Osteoblast (primary cell): ENCODE data around the gene CSF1R. TPM values are rescaled to one million over a fixed set of nuclear protein-coding genes. Genes with fewer than 3 reads are reported as not detected.

ENCODE experiments used
- DNase-seq: peaks from one replicate; pipeline ENCODE4 v3.0.0; 2011; ENCODE audit warnings: low spot score, mixed read lengths; ENCODE audit not compliant: insufficient read length; ENCODE audit errors: missing footprints
- H2AFZ ChIP-seq: 2 replicates; pipeline ENCODE4 v1.6.0; 2011; ENCODE audit warnings: mild to moderate bottlenecking, low read length
- H3K27ac ChIP-seq: 2 replicates; pipeline ENCODE4 v1.5.1; 2011; ENCODE audit warnings: mild to moderate bottlenecking, low read depth, low read length, moderate library complexity
- H3K27me3 ChIP-seq: 2 replicates; pipeline ENCODE4 v1.6.0; 2012; ENCODE audit warnings: mild to moderate bottlenecking, control low read depth, inconsistent platforms, low read length, moderate library complexity; ENCODE audit not compliant: insufficient read depth
- H3K36me3 ChIP-seq: 2 replicates; pipeline ENCODE4 v1.5.1; 2011; ENCODE audit warnings: mild to moderate bottlenecking, low read length, control low read depth, moderate library complexity; ENCODE audit not compliant: insufficient read depth
- H3K4me1 ChIP-seq: 2 replicates; pipeline ENCODE4 v1.5.1; 2011; ENCODE audit warnings: mild to moderate bottlenecking, low read length, control low read depth, moderate library complexity; ENCODE audit not compliant: insufficient read depth
- H3K4me2 ChIP-seq: 2 replicates; pipeline ENCODE4 v1.6.0; 2011; ENCODE audit warnings: mild to moderate bottlenecking, low read length; ENCODE audit not compliant: insufficient read depth
- H3K4me3 ChIP-seq: fragments of 200-600 bp; sonication (generic); 3 replicates; pipeline ENCODE4 v1.5.1; 2012; ENCODE audit warnings: mild to moderate bottlenecking, low read length, inconsistent platforms; ENCODE audit not compliant: insufficient read depth
- H3K79me2 ChIP-seq: 2 replicates; pipeline ENCODE4 v1.6.0; 2012; ENCODE audit warnings: mild to moderate bottlenecking, low read length, control low read depth, inconsistent platforms; ENCODE audit not compliant: insufficient read depth
- H3K9me3 ChIP-seq: 2 replicates; pipeline ENCODE4 v1.5.1; 2011; ENCODE audit warnings: low read depth, low read length, control low read depth
- H4K20me1 ChIP-seq: 2 replicates; pipeline ENCODE4 v1.6.0; 2012; ENCODE audit warnings: mild to moderate bottlenecking, low read length, control low read depth; ENCODE audit not compliant: insufficient read depth
- total RNA-seq: library from RNA; depleted of rRNA; stranded (reverse); fragments of >200 nt; gene quantifications from 2 replicates; pipeline ENCODE4 v1.2.3, GENCODE V29; 2012
- TF ChIP-seq, protein P1 (sequence below): IDR thresholded peaks from 2 replicates; pipeline ENCODE4 v1.5.1; 2011; ENCODE audit warnings: mild to moderate bottlenecking, low read depth, low read length, moderate library complexity; ENCODE audit errors: extremely low read depth

Gene CSF1R
- total RNA-seq, 1 donor, result 0.36 TPM

DNA sequence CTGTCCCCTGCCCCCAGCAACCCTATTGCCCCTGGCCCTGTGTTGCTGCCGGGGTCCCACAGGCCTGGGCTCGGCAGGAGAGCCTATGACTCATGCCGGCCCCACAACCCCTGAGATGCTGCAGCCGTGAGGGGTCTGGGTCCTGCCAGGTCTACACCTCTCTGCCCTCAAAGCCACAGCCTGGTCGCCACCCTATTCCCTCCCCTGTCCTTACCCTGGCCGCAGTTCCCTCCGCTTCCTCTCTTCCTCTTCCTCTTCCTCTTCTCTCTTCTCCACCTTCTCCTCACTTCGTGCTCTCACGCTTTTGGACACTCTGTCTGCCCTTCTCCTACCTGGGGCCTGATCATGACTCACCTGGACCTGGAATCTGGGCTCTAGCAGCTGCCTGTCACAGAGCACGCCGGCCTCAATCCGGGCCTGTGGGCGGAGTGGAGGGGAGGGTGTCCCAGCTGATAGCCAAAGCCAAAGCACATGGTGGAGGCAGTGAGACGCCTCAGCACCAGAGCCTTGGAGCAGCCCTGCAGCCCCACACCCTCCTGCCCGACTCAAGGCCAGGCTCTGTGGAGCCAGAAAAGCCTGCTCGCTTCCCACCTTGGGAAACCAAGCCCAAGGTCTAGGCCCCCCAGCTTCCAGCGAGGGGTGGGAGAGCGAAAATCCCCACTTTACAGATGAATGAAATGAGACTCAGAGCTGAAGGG lies 26.8 kb upstream of the CSF1R start:
- Histone ChIP-seq H3K4me3 (no peak overlapping the region), H3K4me2 (no peak overlapping the region), H3K27ac (peak overlapping the region; percentile 71), H3K79me2 (no peaks in the 10 kb centered on the region), H3K9me3 (no peaks in the 10 kb centered on the region), H3K4me1 (peaks cover 23% of the 10 kb centered on the region), H3K27me3 (no peaks in the 10 kb centered on the region), H2AFZ (no peak overlapping the region), H4K20me1 (no peaks in the 10 kb centered on the region), H3K36me3 (peaks cover 47% of the 10 kb centered on the region)
- TF ChIP-seq, protein P1, sequence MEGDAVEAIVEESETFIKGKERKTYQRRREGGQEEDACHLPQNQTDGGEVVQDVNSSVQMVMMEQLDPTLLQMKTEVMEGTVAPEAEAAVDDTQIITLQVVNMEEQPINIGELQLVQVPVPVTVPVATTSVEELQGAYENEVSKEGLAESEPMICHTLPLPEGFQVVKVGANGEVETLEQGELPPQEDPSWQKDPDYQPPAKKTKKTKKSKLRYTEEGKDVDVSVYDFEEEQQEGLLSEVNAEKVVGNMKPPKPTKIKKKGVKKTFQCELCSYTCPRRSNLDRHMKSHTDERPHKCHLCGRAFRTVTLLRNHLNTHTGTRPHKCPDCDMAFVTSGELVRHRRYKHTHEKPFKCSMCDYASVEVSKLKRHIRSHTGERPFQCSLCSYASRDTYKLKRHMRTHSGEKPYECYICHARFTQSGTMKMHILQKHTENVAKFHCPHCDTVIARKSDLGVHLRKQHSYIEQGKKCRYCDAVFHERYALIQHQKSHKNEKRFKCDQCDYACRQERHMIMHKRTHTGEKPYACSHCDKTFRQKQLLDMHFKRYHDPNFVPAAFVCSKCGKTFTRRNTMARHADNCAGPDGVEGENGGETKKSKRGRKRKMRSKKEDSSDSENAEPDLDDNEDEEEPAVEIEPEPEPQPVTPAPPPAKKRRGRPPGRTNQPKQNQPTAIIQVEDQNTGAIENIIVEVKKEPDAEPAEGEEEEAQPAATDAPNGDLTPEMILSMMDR, result no peak
- peak; percentile 84 for DNase-seq

DNA sequence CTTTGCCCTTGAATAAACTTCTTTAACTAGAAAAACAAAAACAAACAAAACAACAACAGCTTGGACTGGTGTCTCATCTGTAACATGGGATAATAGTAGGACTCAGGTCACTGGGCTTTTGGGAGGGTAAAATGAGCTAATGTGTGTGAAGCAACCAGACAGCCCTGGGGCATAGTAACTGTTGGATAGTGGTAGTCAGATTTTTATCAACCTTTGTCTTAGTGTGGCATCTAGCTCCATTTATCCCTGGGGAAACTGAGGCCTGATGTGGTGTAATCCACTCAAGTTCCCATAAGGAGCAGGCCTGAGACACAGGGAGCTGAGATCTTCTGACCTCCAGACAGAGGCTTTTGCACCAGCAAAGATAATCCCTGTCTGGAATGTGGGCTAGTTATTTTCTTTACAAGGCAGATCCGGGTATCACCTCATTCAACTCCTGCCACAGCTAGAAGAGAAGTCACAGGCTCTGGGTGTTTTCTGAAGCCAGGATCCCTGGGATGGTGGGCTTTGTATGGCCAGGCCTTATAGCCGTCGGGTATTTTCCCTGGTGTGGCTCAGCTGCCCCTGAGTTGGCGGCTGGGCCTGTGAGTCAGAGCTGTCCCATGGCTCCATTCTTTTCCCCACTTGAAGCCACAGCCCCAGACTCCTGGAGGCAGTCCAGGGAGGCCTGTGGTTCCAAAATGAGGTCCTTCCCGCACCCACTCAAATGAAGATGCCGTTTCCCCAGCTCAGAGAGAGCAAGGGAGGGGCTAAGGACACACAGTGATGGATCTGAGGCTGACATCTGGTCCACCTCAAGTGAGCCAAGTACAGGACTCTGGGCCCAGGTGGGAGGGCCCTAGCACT lies 26.1 kb upstream of the CSF1R start:
- Histone ChIP-seq H4K20me1 (no peaks in the 10 kb centered on the region), H3K79me2 (no peaks in the 10 kb centered on the region), H3K27ac (peak overlapping the region; percentile 71), H3K27me3 (no peaks in the 10 kb centered on the region), H3K9me3 (no peaks in the 10 kb centered on the region), H3K4me3 (no peak overlapping the region), H3K36me3 (peaks cover 40% of the 10 kb centered on the region), H3K4me2 (no peak overlapping the region), H3K4me1 (peaks cover 25% of the 10 kb centered on the region), H2AFZ (peak overlapping the region; percentile 0)
- peak; percentile 98 for DNase-seq
- TF ChIP-seq, protein P1, result no peak

DNA sequence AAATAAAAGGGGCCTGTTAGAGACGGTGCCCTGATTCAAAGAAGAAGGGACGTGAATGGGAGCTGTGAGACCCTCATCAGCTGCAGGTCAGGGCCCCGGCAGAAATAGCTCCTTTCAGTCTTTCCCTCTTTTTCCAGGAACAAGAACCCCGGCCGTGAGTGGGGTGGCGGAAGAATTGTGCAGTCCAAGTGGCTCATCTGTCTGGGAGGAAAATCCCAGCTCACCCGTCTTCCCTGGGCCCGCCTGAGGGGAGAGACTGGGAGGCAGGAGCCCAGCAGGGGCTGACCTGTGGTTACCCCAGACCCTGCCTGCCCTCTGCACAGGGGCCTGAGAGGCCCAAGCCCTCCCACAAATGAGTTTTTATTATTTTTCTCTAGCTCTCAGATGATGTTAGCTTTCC lies 24.8 kb upstream of the CSF1R start:
- Histone ChIP-seq H3K4me1 (peaks cover 25% of the 10 kb centered on the region), H3K36me3 (peaks cover 29% of the 10 kb centered on the region), H4K20me1 (no peaks in the 10 kb centered on the region), H3K4me2 (no peak overlapping the region), H3K27me3 (no peaks in the 10 kb centered on the region), H3K27ac (no peak overlapping the region), H3K4me3 (no peak overlapping the region), H2AFZ (no peak overlapping the region), H3K79me2 (no peaks in the 10 kb centered on the region), H3K9me3 (no peaks in the 10 kb centered on the region)
- DNase-seq, result no peak
- TF ChIP-seq, protein P1, result no peak

DNA sequence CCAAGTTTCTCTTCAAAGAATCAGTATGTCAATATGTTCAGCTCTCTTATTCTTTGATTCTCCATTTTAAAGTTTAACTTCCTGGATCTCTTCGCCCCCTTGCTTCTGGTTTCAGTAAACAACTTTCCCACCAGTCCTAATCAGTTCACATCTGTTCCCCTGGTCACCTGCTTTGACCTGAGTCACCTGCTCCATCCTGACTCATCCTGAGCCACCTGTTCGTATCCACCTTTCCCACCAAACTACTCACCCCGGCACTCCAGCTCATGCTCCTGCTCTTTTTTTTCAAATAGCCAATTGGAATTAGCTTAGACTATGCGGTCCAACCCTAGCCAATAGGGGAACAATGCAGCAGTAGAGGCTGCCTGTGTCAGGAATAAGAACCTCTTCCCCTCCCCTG lies 23.6 kb upstream of the CSF1R start:
- peaks cover 25% of the 10 kb centered on the region for H3K4me1 ChIP-seq
- no peak overlapping the region for H3K4me3 ChIP-seq
- H3K27me3 ChIP-seq, result no peaks in the 10 kb centered on the region
- no peak overlapping the region for H2AFZ ChIP-seq
- no peak overlapping the region for H3K4me2 ChIP-seq
- TF ChIP-seq, protein P1, result no peak
- no peaks in the 10 kb centered on the region for H3K9me3 ChIP-seq
- H4K20me1 ChIP-seq, result no peaks in the 10 kb centered on the region
- no peaks in the 10 kb centered on the region for H3K79me2 ChIP-seq
- H3K27ac ChIP-seq, result no peak overlapping the region
- peaks cover 17% of the 10 kb centered on the region for H3K36me3 ChIP-seq
- DNase-seq, result peak; percentile 19
